CD4-positive, alpha-beta memory T cell (primary cell): ENCODE results near the gene TAF7. TPM values are rescaled to one million over a fixed set of nuclear protein-coding genes. Genes with fewer than 3 reads are reported as not detected.
"Not testable (repeated sequence)": the region's sequence is repeated elsewhere in the genome, so short reads cannot be mapped to it uniquely, and the experiment has no call there.

Experiments used
- CTCF ChIA-PET: fragments of 350-600 bp; sonication (Branson Sonifier 250); formaldehyde crosslinking; loops from one replicate; lab custom pipeline; 2021; ENCODE audit warnings: inconsistent platforms; ENCODE audit not compliant: partially characterized antibody; lab: Charles Lee
- POLR2A ChIA-PET: fragments of 350-600 bp; sonication (Branson Sonifier 250); formaldehyde crosslinking; loops from one replicate; lab custom pipeline; 2021; ENCODE audit not compliant: partially characterized antibody; lab: Charles Lee
- DNase-seq, 5 donors: peaks; one replicate each; pipeline versions ENCODE4 v3.0.0 to v3.0.0-alpha.2; 2020 to 2022; ENCODE audit warnings: mixed read lengths in 1 of 5
- H3K27ac ChIP-seq: one replicate; pipeline ENCODE4 v1.7.0; 2013; ENCODE audit warnings: low read depth, low read length
- H3K27me3 ChIP-seq: 2 replicates; pipeline ENCODE4 v1.7.0; 2013; ENCODE audit warnings: mild to moderate bottlenecking, low read length, moderate library complexity; ENCODE audit not compliant: insufficient read depth
- H3K36me3 ChIP-seq: 2 replicates; pipeline ENCODE4 v1.7.0; 2013; ENCODE audit warnings: mild to moderate bottlenecking, low read length, moderate library complexity; ENCODE audit not compliant: insufficient read depth
- H3K4me1 ChIP-seq: 2 replicates; pipeline ENCODE4 v1.7.0; 2013; ENCODE audit warnings: mild to moderate bottlenecking, low read length, moderate library complexity; ENCODE audit not compliant: insufficient read depth
- H3K4me3 ChIP-seq, 2 donors: one replicate each; pipeline ENCODE4 v1.7.0; 2013; ENCODE audit warnings: low read length in 2 of 2, mild to moderate bottlenecking in 1 of 2
- H3K9me3 ChIP-seq, 2 donors: one replicate each; pipeline ENCODE4 v1.7.0; 2013; ENCODE audit warnings: low read length in 2 of 2, control low read depth in 1 of 2; ENCODE audit not compliant: control insufficient read depth in 1 of 2
- H3K27ac Mint-ChIP-seq, 7 donors: one replicate each; pipeline ENCODE4 v1.8.0; 2020 to 2021; ENCODE audit warnings: mixed read lengths in 7 of 7, mild to moderate bottlenecking in 6 of 7, inconsistent platforms in 3 of 7, moderate library complexity in 3 of 7
- H3K27me3 Mint-ChIP-seq, 2 donors: one replicate each; pipeline ENCODE4 v1.8.0; 2020 to 2021; ENCODE audit warnings: mixed read lengths in 2 of 2
- H3K36me3 Mint-ChIP-seq, 2 donors: one replicate each; pipeline ENCODE4 v1.8.0; 2020 to 2021; ENCODE audit warnings: mixed read lengths in 2 of 2, inconsistent platforms in 1 of 2, mild to moderate bottlenecking in 1 of 2
- H3K4me1 Mint-ChIP-seq, 4 donors: one replicate each; pipeline ENCODE4 v1.8.0; 2020 to 2021; ENCODE audit warnings: mixed read lengths in 4 of 4, mild to moderate bottlenecking in 1 of 4
- H3K4me3 Mint-ChIP-seq, 8 donors: one replicate each; pipeline ENCODE4 v1.8.0; 2020 to 2021; ENCODE audit warnings: mixed read lengths in 8 of 8, mild to moderate bottlenecking in 7 of 8, moderate library complexity in 6 of 8, inconsistent platforms in 3 of 8
- H3K9me3 Mint-ChIP-seq, 8 donors: one replicate each; pipeline ENCODE4 v1.8.0; 2020 to 2021; ENCODE audit warnings: mixed read lengths in 8 of 8, mild to moderate bottlenecking in 5 of 8, inconsistent platforms in 3 of 8, moderate library complexity in 1 of 8
- intact Hi-C: fragments of 100-400 bp; cut with micrococcal nuclease; formaldehyde crosslinking; loops from one replicate; pipeline ENCODE4 v1.15.1; 2023
- polyA plus RNA-seq, 2 donors: library from polyadenylated mRNA; unstranded; fragments of 300-500 nt; fragmentation: Illumina TruSeq; gene quantifications; one replicate each; pipeline ENCODE4 v1.2.3, GENCODE V29; 2021
- total RNA-seq, 2 experiments: library from RNA; stranded (reverse); gene quantifications; one replicate each; pipeline ENCODE4 v1.2.3, GENCODE V29; 2021

The TAF7 gene
- total and polyA plus RNA-seq, 4 experiments from 2014 or later: 109 to 216 (median 142) TPM

DNA sequence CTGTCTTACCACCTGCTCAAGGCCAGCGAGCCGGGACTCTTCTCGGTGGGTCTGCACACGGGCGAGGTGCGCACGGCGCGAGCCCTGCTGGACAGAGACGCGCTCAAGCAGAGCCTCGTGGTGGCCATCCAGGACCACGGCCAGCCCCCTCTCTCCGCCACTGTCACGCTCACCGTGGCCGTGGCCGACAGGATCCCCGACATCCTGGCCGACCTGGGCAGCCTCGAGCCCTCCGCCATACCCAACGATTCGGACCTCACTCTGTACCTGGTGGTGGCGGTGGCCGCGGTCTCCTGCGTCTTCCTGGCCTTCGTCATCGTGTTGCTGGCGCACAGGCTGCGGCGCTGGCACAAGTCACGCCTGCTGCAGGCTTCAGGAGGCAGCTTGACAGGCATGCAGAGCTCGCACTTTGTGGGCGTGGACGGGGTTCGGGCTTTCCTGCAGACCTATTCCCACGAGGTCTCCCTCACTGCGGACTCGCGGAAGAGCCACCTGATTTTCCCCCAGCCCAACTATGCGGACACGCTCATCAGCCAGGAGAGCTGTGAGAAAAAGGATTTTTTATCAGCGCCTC is 20.3 kb upstream of the TAF7 start:
- H3K4me3 Mint-ChIP-seq, DNase-seq, H3K27ac ChIP-seq, H3K4me1 Mint-ChIP-seq, intact Hi-C loops, CTCF ChIA-PET, H3K27me3 ChIP-seq, H3K4me3 ChIP-seq, H3K36me3 ChIP-seq, H3K27ac Mint-ChIP-seq, POLR2A ChIA-PET, H3K4me1 ChIP-seq, H3K9me3 ChIP-seq: not testable (repeated sequence)
- peaks cover 14 to 17% of the 10 kb centered on the region in 2 donors for H3K36me3 Mint-ChIP-seq
- peaks cover 3 to 86% (median 79%) of the 10 kb centered on the region in 8 donors for H3K9me3 Mint-ChIP-seq
- peaks cover 43 to 44% of the 10 kb centered on the region in 2 donors for H3K27me3 Mint-ChIP-seq

DNA sequence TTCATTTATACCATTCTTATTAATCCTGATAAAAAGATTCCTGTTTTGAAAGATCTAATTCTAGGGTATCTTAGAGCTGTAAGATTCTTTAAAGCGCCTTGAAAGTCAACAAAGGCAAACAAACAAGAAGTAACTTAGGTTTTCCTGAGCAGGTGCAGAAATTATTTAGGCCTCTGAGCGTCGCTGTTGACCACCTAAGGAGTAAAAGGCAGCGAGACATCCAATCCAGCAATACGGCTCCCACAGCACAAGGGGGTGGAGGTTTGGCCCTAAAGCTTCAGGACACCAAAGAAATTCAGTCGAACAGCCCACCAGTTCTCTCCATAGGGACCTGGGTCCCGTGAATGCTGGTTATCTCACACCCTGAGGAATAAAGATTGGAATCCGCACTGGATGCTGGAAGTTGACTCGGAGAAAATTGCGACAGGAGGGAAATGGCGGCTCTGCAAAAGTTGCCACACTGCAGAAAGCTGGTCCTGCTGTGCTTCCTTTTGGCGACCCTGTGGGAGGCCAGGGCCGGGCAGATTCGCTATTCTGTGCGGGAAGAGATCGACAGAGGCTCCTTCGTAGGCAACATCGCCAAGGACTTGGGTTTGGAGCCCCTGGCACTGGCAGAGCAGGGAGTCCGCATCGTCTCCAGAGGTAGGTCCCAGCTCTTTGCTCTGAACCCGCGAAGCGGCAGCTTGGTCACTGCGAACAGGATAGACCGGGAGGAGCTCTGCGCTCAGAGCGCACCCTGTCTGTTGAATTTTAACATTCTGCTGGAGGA is 18.1 kb upstream of the TAF7 start, which contains the start of gene PCDHGA2:
Gene PCDHGA2 (plus strand): TSS at position 223 of the 769 bp plus-strand sequence.
- ChIA-PET POLR2A (no interaction called here), CTCF (interaction anchor here (1.0 to 1.1 kb wide), 2 partner anchors 9 to 12 kb away, joined by 3 to 4 read pairs; partner anchors contain the start of gene PCDHGA1)
- no peaks in the 10 kb centered on the region for H3K36me3 ChIP-seq
- peaks cover 0 to 8% of the 10 kb centered on the region in 2 donors for H3K9me3 ChIP-seq
- Mint-ChIP-seq H3K27me3 (peaks cover 47 to 52% of the 10 kb centered on the region in 2 donors), H3K4me3 (peak within 1 kb of the TSS in 4 of 8 donors; percentile 35 to 65 (median 49)), H3K9me3 (peaks cover 3 to 89% (median 80%) of the 10 kb centered on the region in 8 donors), H3K36me3 (peaks cover 11 to 15% of the 10 kb centered on the region in 2 donors), H3K27ac (peak within 1 kb of the TSS in 1 of 7 donors; percentile 61), H3K4me1 (peaks cover 0 to 3% (median 0%) of the 10 kb centered on the region in 4 donors)
- intact Hi-C loops: no loop called here
- no peaks in the 10 kb centered on the region for H3K4me1 ChIP-seq
- no peak for DNase-seq
- no peak within 1 kb of the TSS for H3K27ac ChIP-seq
- H3K27me3 ChIP-seq: no peaks in the 10 kb centered on the region
- no peak within 1 kb of the TSS for H3K4me3 ChIP-seq

DNA sequence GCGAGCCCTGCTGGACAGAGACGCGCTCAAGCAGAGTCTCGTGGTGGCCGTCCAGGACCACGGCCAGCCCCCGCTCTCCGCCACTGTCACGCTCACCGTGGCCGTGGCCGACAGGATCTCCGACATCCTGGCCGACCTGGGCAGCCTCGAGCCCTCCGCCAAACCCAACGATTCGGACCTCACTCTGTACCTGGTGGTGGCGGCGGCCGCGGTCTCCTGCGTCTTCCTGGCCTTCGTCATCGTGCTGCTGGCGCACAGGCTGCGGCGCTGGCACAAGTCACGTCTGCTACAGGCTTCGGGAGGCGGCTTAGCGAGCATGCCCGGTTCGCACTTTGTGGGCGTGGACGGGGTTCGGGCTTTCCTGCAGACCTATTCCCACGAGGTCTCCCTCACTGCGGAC is 12.0 kb upstream of the TAF7 start:
- CTCF ChIA-PET: interaction anchor here (1.1 to 1.3 kb wide), 2 partner anchors 12 to 13 kb away, joined by 3 to 5 read pairs; partner anchors contain the start of gene TAF7
- H3K27ac Mint-ChIP-seq, H3K4me1 Mint-ChIP-seq, POLR2A ChIA-PET, H3K4me3 Mint-ChIP-seq, H3K9me3 ChIP-seq, H3K4me1 ChIP-seq, intact Hi-C loops, H3K4me3 ChIP-seq, H3K27ac ChIP-seq, H3K36me3 ChIP-seq, DNase-seq, H3K27me3 ChIP-seq: not testable (repeated sequence)
- Mint-ChIP-seq H3K27me3 (peaks cover 46 to 55% of the 10 kb centered on the region in 2 donors), H3K36me3 (peaks cover 8 to 16% of the 10 kb centered on the region in 2 donors), H3K9me3 (peaks cover 0 to 85% (median 75%) of the 10 kb centered on the region in 8 donors)

DNA sequence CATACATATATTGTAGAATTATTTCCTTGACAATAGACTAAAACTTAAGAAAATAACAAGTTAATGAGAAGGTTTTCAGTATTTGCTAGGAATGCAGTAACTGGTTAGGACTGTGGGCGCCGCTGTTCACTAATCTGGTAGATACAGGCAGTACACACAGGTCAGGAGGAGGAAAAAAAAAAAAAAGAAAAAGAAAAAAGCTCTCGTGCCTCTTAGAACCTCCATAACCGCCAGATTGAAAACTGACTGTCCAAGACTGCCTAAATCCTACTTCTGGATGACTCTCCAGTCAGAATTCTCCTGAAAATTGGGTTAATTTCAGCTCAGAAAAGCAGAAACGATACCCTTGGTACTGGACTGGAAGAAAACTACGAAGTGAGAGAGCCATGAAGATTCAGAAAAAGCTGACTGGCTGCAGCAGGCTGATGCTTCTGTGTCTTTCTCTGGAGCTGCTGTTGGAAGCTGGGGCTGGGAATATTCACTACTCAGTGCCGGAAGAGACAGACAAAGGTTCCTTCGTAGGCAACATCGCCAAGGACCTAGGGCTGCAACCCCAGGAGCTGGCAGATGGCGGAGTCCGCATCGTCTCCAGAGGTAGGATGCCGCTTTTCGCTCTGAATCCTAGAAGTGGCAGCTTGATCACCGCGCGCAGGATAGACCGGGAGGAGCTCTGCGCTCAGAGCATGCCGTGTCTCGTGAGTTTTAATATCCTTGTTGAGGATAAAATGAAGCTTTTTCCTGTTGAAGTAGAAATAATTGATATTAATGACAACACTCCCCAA is 9.9 kb upstream of the TAF7 start, which contains the start of gene PCDHGA1:
Gene PCDHGA1 (plus strand): TSS at position 216 of the 782 bp plus-strand sequence.
- Mint-ChIP-seq H3K27ac (peak within 1 kb of the TSS in 1 of 7 donors; percentile 52), H3K36me3 (peaks cover 15 to 18% of the 10 kb centered on the region in 2 donors), H3K4me1 (peaks cover 5 to 11% (median 6%) of the 10 kb centered on the region in 4 donors), H3K4me3 (peak within 1 kb of the TSS in 6 of 8 donors; percentile 29 to 68 (median 54)), H3K27me3 (peaks cover 50% of the 10 kb centered on the region in 2 donors), H3K9me3 (peaks cover 2 to 81% (median 69%) of the 10 kb centered on the region in 8 donors)
- intact Hi-C loops: no loop called here
- ChIA-PET CTCF (interaction anchor here (0.9 to 4.4 kb wide), 11 partner anchors 9 to 288 kb away, joined by 3 to 29 read pairs (median 4); partner anchors contain the start of genes DIAPH1, PCDHGA6 and TAF7), POLR2A (interaction anchor here (0.7 to 0.8 kb wide), 2 partner anchors 10 to 233 kb away, joined by 3 to 7 read pairs; partner anchors contain the start of gene TAF7)
- H3K4me3 ChIP-seq: no peak within 1 kb of the TSS
- no peaks in the 10 kb centered on the region for H3K36me3 ChIP-seq
- DNase-seq: peak in 2 of 5 donors; percentile 15 to 26
- no peak within 1 kb of the TSS for H3K27ac ChIP-seq
- H3K4me1 ChIP-seq: no peaks in the 10 kb centered on the region
- peaks cover 0 to 8% of the 10 kb centered on the region in 2 donors for H3K9me3 ChIP-seq
- H3K27me3 ChIP-seq: no peaks in the 10 kb centered on the region

DNA sequence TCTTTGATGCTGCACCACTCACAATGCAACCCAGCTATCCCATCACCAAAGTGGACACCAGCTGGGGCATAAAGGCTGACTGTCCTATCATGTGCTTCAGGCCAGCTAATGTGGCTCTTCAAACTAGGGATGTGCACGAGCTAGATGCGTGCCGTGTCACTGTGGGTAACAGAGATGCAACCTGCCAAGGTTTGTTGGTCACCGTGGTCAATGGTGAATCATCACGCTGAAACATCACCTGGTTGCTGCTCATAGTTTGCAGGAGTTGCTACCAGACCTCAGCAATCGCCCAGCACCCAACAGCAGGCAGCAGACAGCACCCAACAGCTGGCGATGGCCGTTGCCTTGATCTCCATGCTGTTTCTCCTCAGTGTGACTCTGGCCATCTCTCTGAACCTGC is 7.6 kb upstream of the TAF7 start:
- H3K4me1 Mint-ChIP-seq: peaks cover 5 to 11% (median 6%) of the 10 kb centered on the region in 4 donors
- Histone ChIP-seq H3K4me3 (no peak overlapping the region), H3K36me3 (no peaks in the 10 kb centered on the region), H3K4me1 (no peaks in the 10 kb centered on the region), H3K27ac (no peak overlapping the region), H3K27me3 (no peaks in the 10 kb centered on the region), H3K9me3 (peaks cover 0 to 8% of the 10 kb centered on the region in 2 donors)
- H3K4me3 Mint-ChIP-seq: no peak overlapping the region
- peaks cover 35 to 37% of the 10 kb centered on the region in 2 donors for H3K27me3 Mint-ChIP-seq
- ChIA-PET CTCF (interaction anchor here (0.6 to 4.4 kb wide), 6 partner anchors 9 to 207 kb away, joined by 3 to 29 read pairs (median 6); partner anchors contain the start of gene TAF7), POLR2A (interaction anchor here (1.4 kb wide), 1 partner anchor 8 kb away, joined by 8 read pairs; the partner anchor contains the start of gene TAF7)
- no peak overlapping the region for H3K27ac Mint-ChIP-seq
- DNase-seq: no peak
- H3K36me3 Mint-ChIP-seq: peaks cover 11 to 16% of the 10 kb centered on the region in 2 donors
- H3K9me3 Mint-ChIP-seq: peaks cover 2 to 66% (median 52%) of the 10 kb centered on the region in 8 donors
- intact Hi-C loops: loop anchor here (10.0 kb wide), 2 partner anchors 87 to 1223 kb away; partner anchors contain the start of genes PCDHGA10 and PCDHGB7

DNA sequence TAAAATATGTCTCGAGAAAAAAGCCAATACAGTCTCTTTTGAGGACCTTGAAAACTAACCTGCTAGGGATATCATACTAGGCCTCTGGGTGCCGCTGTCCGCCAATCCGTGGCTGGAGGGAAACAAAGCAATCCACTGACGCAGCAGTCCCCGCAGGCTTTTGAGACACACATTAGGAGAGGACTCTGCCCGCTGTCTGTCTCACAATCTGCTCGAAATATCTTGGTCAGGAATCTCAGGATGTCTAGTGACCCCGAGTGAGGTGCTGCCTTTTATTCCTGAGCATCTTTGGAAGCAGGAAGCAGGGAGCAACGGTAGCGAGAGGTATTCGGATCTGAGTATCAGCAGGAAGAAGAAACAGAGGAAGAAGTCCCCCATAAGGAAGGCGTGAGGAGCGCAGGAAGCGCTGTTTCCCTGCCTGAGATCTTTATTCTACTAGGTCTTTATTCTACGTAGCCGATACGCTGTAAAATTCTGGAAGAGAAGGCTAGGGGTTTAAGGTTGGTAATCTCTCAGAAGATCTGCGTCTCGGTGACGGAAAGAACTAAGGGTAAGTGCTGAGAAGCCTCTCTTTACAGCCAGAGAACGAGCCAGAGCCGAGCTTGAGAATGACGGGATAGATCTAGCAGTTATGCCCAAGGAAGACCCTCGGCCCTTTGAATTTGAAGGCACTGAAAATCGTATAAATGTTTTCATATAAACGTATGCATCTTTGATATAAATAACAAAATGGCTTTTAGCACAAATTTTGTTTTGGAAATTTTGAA is 5.7 kb upstream of the TAF7 start:
- Mint-ChIP-seq H3K4me3 (peak overlapping the region; percentile 91 to 97 (median 94)), H3K27me3 (peaks cover 23 to 28% of the 10 kb centered on the region in 2 donors), H3K36me3 (peaks cover 8 to 17% of the 10 kb centered on the region in 2 donors), H3K27ac (peak overlapping the region; percentile 36 to 98 (median 94)), H3K9me3 (peaks cover 0 to 65% (median 52%) of the 10 kb centered on the region in 8 donors), H3K4me1 (peaks cover 5 to 11% (median 8%) of the 10 kb centered on the region in 4 donors)
- H3K27ac ChIP-seq: peak overlapping the region; percentile 37
- peaks cover 0 to 10% of the 10 kb centered on the region in 2 donors for H3K9me3 ChIP-seq
- H3K4me3 ChIP-seq: peak overlapping the region; percentile 26 to 50
- DNase-seq: peak; percentile 67 to 80 (median 71)
- peaks cover 2% of the 10 kb centered on the region for H3K4me1 ChIP-seq
- H3K36me3 ChIP-seq: no peaks in the 10 kb centered on the region
- ChIA-PET POLR2A (no interaction called here), CTCF (interaction anchor here (0.6 to 4.2 kb wide), 11 partner anchors 10 to 241 kb away, joined by 3 to 20 read pairs (median 3); no protein-coding TSS in a partner anchor)
- no peaks in the 10 kb centered on the region for H3K27me3 ChIP-seq
- intact Hi-C loops: loop anchor here (1.0 to 10.0 kb wide), 5 partner anchors 89 to 1221 kb away; partner anchors contain the start of genes PCDHGA10 and PCDHGB7
